ENCODE measurements around the gene PRDM9. TPM values are rescaled to one million over a fixed set of nuclear protein-coding genes. Genes with fewer than 3 reads are reported as not detected.

PRDM9 gene
- polyA plus RNA-seq, 1 experiment = not detected

GRCh38 chr5:23468658-23469057, 38.8 kb upstream of the PRDM9 start:
- no peak overlapping the region for H3K4me3 ChIP-seq (ENCODE audit: low read depth, low read length)
- no peaks in the 10 kb centered on the region for H3K27me3 ChIP-seq (ENCODE audit: control insufficient read depth, insufficient read depth, low read length)
- ChIA-PET CTCF (no interaction called here), POLR2A (no interaction called here)
- no peaks in the 10 kb centered on the region; the same call in 1 of the 2 replicates for H3K9me3 ChIP-seq (ENCODE audit: control insufficient read depth, insufficient read depth, low read length)
- TF ChIP-seq, protein P1, sequence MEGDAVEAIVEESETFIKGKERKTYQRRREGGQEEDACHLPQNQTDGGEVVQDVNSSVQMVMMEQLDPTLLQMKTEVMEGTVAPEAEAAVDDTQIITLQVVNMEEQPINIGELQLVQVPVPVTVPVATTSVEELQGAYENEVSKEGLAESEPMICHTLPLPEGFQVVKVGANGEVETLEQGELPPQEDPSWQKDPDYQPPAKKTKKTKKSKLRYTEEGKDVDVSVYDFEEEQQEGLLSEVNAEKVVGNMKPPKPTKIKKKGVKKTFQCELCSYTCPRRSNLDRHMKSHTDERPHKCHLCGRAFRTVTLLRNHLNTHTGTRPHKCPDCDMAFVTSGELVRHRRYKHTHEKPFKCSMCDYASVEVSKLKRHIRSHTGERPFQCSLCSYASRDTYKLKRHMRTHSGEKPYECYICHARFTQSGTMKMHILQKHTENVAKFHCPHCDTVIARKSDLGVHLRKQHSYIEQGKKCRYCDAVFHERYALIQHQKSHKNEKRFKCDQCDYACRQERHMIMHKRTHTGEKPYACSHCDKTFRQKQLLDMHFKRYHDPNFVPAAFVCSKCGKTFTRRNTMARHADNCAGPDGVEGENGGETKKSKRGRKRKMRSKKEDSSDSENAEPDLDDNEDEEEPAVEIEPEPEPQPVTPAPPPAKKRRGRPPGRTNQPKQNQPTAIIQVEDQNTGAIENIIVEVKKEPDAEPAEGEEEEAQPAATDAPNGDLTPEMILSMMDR (IDR thresholded peaks at IDR 0.05; ENCODE audit: low read depth, low read length) = no peak
- H3K27ac ChIP-seq (ENCODE audit: low read depth, low read length) = no peak overlapping the region
- DNase-seq (ENCODE audit: low read depth, low spot score) = no peak

DNA sequence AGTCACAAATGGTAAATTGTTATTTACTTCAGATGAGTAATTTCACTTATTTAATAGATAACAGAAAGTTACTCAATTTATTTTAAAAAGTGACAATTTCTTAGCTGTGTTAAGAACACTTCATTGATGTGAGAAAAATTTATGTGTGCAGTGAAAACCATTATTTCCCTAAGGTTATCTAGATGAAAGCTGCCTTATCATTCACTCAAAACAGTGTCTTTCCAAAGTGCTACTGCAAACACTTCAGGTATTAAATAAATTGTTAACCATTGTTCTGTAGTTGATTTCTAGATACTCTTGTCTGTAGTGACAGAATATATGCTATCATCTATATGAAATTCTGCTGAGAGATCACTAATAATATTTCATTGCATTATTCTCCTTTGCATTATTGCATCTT, 33.5 kb upstream of the PRDM9 start:
- ChIA-PET CTCF (no interaction called here), POLR2A (no interaction called here)

GRCh38 chr5:23474315-23474714, 33.1 kb upstream of the PRDM9 start:
- TF ChIP-seq, protein P1 (IDR thresholded peaks at IDR 0.05; ENCODE audit: low read depth, low read length) = no peak
- Histone ChIP-seq H3K27ac (ENCODE audit: low read depth, low read length) (no peak overlapping the region), H3K27me3 (ENCODE audit: control insufficient read depth, insufficient read depth, low read length) (no peaks in the 10 kb centered on the region), H3K9me3 (ENCODE audit: control insufficient read depth, insufficient read depth, low read length) (no peaks in the 10 kb centered on the region), H3K4me3 (ENCODE audit: low read depth, low read length) (no peak overlapping the region)
- ChIA-PET POLR2A (no interaction called here), CTCF (no interaction called here)
- no peak for DNase-seq (ENCODE audit: low read depth, low spot score)

More for the DNA sequence above, 33.5 kb upstream of the PRDM9 start:
- DNase-seq (ENCODE audit: low read depth, low spot score) = no peak
- no peaks in the 10 kb centered on the region for H3K27me3 ChIP-seq (ENCODE audit: control insufficient read depth, insufficient read depth, low read length)
- no peaks in the 10 kb centered on the region; the same call in 1 of the 2 replicates for H3K9me3 ChIP-seq (ENCODE audit: control insufficient read depth, insufficient read depth, low read length)
- no peak overlapping the region for H3K4me3 ChIP-seq (ENCODE audit: low read depth, low read length)
- no peak overlapping the region for H3K27ac ChIP-seq (ENCODE audit: low read depth, low read length)
- TF ChIP-seq, protein P1 (IDR thresholded peaks at IDR 0.05; ENCODE audit: low read depth, low read length) = no peak

- ChIA-PET POLR2A (no interaction called here), CTCF (no interaction called here)
- Histone ChIP-seq H3K27me3 (ENCODE audit: control insufficient read depth, insufficient read depth, low read length) (no peaks in the 10 kb centered on the region), H3K27ac (ENCODE audit: low read depth, low read length) (no peak overlapping the region), H3K9me3 (ENCODE audit: control insufficient read depth, insufficient read depth, low read length) (peaks cover 3% of the 10 kb centered on the region; the same call in 1 of the 2 replicates), H3K4me3 (ENCODE audit: low read depth, low read length) (no peak overlapping the region)
- TF ChIP-seq, protein P1 (IDR thresholded peaks at IDR 0.05; ENCODE audit: low read depth, low read length) = no peak
- DNase-seq (ENCODE audit: low read depth, low spot score) = no peak
Measured at GRCh38 chr5:23476580-23476979, 30.8 kb upstream of the PRDM9 start.

- H3K9me3 ChIP-seq (ENCODE audit: control insufficient read depth, insufficient read depth, low read length) = peaks cover 3% of the 10 kb centered on the region; the same call in 1 of the 2 replicates
- DNase-seq (ENCODE audit: low read depth, low spot score) = no peak
- no peak overlapping the region for H3K4me3 ChIP-seq (ENCODE audit: low read depth, low read length)
- CTCF ChIA-PET = no interaction called here
- H3K27ac ChIP-seq (ENCODE audit: low read depth, low read length) = no peak overlapping the region
- POLR2A ChIA-PET = no interaction called here
- TF ChIP-seq, protein P1 (IDR thresholded peaks at IDR 0.05; ENCODE audit: low read depth, low read length) = no peak
- no peaks in the 10 kb centered on the region for H3K27me3 ChIP-seq (ENCODE audit: control insufficient read depth, insufficient read depth, low read length)
Measured at GRCh38 chr5:23482642-23483041, 24.8 kb upstream of the PRDM9 start.
